ENCODE results near the gene SMARCD1. TPM values are rescaled to one million over a fixed set of nuclear protein-coding genes. Genes with fewer than 3 reads are reported as not detected.

SMARCD1 gene
- total and polyA plus RNA-seq, 2 experiments from 2014 or later, result 124 to 287 TPM

- Mint-ChIP-seq H3K27me3 (ENCODE audit: insufficient read depth, low read depth, poor library complexity) (peaks cover 7% of the 10 kb centered on the region), H3K36me3 (ENCODE audit: low read depth) (peaks cover 69% of the 10 kb centered on the region), H3K9me3 (no peaks in the 10 kb centered on the region), H3K4me1 (peaks cover 38% of the 10 kb centered on the region), H3K27ac (peak overlapping the region; percentile 23; the same call in 1 of the 2 replicates), H3K4me3 (no peak overlapping the region)
- no peaks in the 10 kb centered on the region for H3K27me3 ChIP-seq (ENCODE audit: insufficient read depth)
- H3K27ac ChIP-seq (ENCODE audit: low read depth), result no peak overlapping the region; the same call in 1 of the 2 replicates
- H3K79me2 ChIP-seq (replicated peaks; ENCODE audit: insufficient read depth), result no peaks in the 10 kb centered on the region
- no peak overlapping the region for H3K4me2 ChIP-seq
- H3K9me2 ChIP-seq (ENCODE audit: insufficient read depth), result no peaks in the 10 kb centered on the region
- TF ChIP-seq POLR2AphosphoS5 (IDR thresholded peaks at IDR 0.05; ENCODE audit: low read depth) (no peak), ZNF462 (CRISPR knock-in tag; IDR thresholded peaks at IDR 0.05) (no peak), CTCF (conservative IDR thresholded peaks at IDR 0.05; ENCODE audit: low read depth in 2 of 2) (no peak), ZNF331 (CRISPR knock-in tag; IDR thresholded peaks at IDR 0.05; ENCODE audit: low read depth) (no peak), STAT1 (IDR thresholded peaks at IDR 0.05; ENCODE audit: unreplicated experiment) (no peak), ETS1 (IDR thresholded peaks at IDR 0.05) (no peak), REST (IDR thresholded peaks at IDR 0.05; ENCODE audit: unreplicated experiment) (no peak), NANOG (IDR thresholded peaks at IDR 0.05; ENCODE audit: borderline replicate concordance) (no peak), CREB1 (CRISPR knock-in tag; IDR thresholded peaks at IDR 0.05; ENCODE audit: low read depth) (no peak), JUNB (IDR thresholded peaks at IDR 0.05; ENCODE audit: unreplicated experiment) (no peak), ZNF114 (CRISPR knock-in tag; IDR thresholded peaks at IDR 0.05) (no peak), EZH2phosphoT487 (IDR thresholded peaks at IDR 0.05; ENCODE audit: unreplicated experiment) (no peak), EZH2 (IDR thresholded peaks at IDR 0.05; ENCODE audit: low read depth, unreplicated experiment) (no peak)
- peaks cover 44% of the 10 kb centered on the region for H3K36me3 ChIP-seq (ENCODE audit: insufficient read depth)
- H2AFZ ChIP-seq, result no peak overlapping the region
- DNase-seq (ENCODE audit: low spot score), result no peak
- H3K4me3 ChIP-seq, result no peak overlapping the region
- no peak for ATAC-seq
- H3F3A ChIP-seq (replicated peaks; ENCODE audit: low read depth), result peaks cover 8% of the 10 kb centered on the region; the same call in 1 of the 2 replicates
- H4K20me1 ChIP-seq (replicated peaks; ENCODE audit: insufficient read depth), result peaks cover 8% of the 10 kb centered on the region
- H3K4me1 ChIP-seq (ENCODE audit: insufficient read depth), result peaks cover 12% of the 10 kb centered on the region; the same call in 1 of the 2 replicates
Observed at GRCh38 chr12:50099302-50100008, 14.3 kb downstream of the SMARCD1 start.
